Measurements from ENCODE around the gene CNKSR1.

GRCh38 chr1:26233903-26234643 is 56.8 kb downstream of the CNKSR1 start, which contains the start of gene CEP85:
- no peak for TF ChIP-seq ZNF274 (IDR thresholded peaks at IDR 0.05; ENCODE audit: low read depth, low read length)
- TF ChIP-seq YY1 (IDR thresholded peaks at IDR 0.05; ENCODE audit: insufficient read depth, insufficient read length), result no peak
- no peak for TF ChIP-seq SUZ12 (IDR thresholded peaks at IDR 0.05; ENCODE audit: extremely low read depth, insufficient read depth, insufficient read length)

Data from NT2/D1 (cell line).